ENCODE data around the gene EGF.

EGF gene

GRCh38 chr4:109962401-109962800, 49.7 kb downstream of the EGF start:
- no peak for DNase-seq (ENCODE audit: low spot score)

GRCh38 chr4:109966891-109967481, 54.3 kb downstream of the EGF start:
- no peak for DNase-seq (ENCODE audit: low spot score)

GRCh38 chr4:109967798-109968520, 55.3 kb downstream of the EGF start:
- no peak for DNase-seq (ENCODE audit: low spot score)

- DNase-seq (ENCODE audit: low spot score), result no peak
Observed at GRCh38 chr4:109969087-109969486, 56.4 kb downstream of the EGF start.

- no peak for DNase-seq (ENCODE audit: low spot score)
Observed at GRCh38 chr4:109969919-109970318, 57.2 kb downstream of the EGF start.

GRCh38 chr4:109972786-109973528, 60.3 kb downstream of the EGF start:
- no peak for DNase-seq (ENCODE audit: low spot score)

- no peak for DNase-seq (ENCODE audit: low spot score)
Observed at GRCh38 chr4:109973529-109973905, 60.8 kb downstream of the EGF start.

GRCh38 chr4:109976189-109976588, 63.5 kb downstream of the EGF start:
- no peak for DNase-seq (ENCODE audit: low spot score)

- peak; percentile 55 for DNase-seq (ENCODE audit: low spot score)
Observed at GRCh38 chr4:109977854-109978501, 65.3 kb downstream of the EGF start.

- DNase-seq (ENCODE audit: low spot score), result no peak
Observed at GRCh38 chr4:109978704-109979454, 66.2 kb downstream of the EGF start.

- peak; percentile 68 for DNase-seq (ENCODE audit: low spot score)
Observed at GRCh38 chr4:109979920-109980717, 67.4 kb downstream of the EGF start.

- DNase-seq (ENCODE audit: low spot score), result no peak
Observed at GRCh38 chr4:109981936-109982335, 69.3 kb downstream of the EGF start.

GRCh38 chr4:109982521-109982920, 69.8 kb downstream of the EGF start:
- no peak for DNase-seq (ENCODE audit: low spot score)

- DNase-seq (ENCODE audit: low spot score), result peak; percentile 52
Observed at GRCh38 chr4:109985993-109986974, 73.6 kb downstream of the EGF start.

- no peak for DNase-seq (ENCODE audit: low spot score)
Observed at GRCh38 chr4:109989044-109989443, 76.4 kb downstream of the EGF start.

GRCh38 chr4:109989618-109990017, 76.9 kb downstream of the EGF start:
- no peak for DNase-seq (ENCODE audit: low spot score)

- no peak for DNase-seq (ENCODE audit: low spot score)
Observed at GRCh38 chr4:109990261-109991257, 77.9 kb downstream of the EGF start.

- no peak for DNase-seq (ENCODE audit: low spot score)
Observed at GRCh38 chr4:109993116-109993515, 80.4 kb downstream of the EGF start.

GRCh38 chr4:109994415-109994827, 81.7 kb downstream of the EGF start:
- DNase-seq (ENCODE audit: low spot score), result no peak

All from AG08395 (cell line).